Nephron progenitor cell (in vitro differentiated cells): ENCODE measurements around the gene PCDH9.

Experiments used
- DNase-seq: peaks from one replicate; pipeline ENCODE4 v3.0.0; 2021
- H3K27ac Mint-ChIP-seq: 2 replicates; pipeline ENCODE4 v1.8.0; 2021; ENCODE audit warnings: mild to moderate bottlenecking, moderate library complexity, mixed read lengths
- H3K27me3 Mint-ChIP-seq: 2 replicates; pipeline ENCODE4 v1.8.0; 2021; ENCODE audit warnings: mild to moderate bottlenecking, low read depth, mixed read lengths; ENCODE audit not compliant: poor library complexity
- H3K36me3 Mint-ChIP-seq: 2 replicates; pipeline ENCODE4 v1.8.0; 2021; ENCODE audit warnings: low read depth, mixed read lengths
- H3K4me1 Mint-ChIP-seq: 2 replicates; pipeline ENCODE4 v1.8.0; 2021; ENCODE audit warnings: mixed read lengths
- H3K4me3 Mint-ChIP-seq: 2 replicates; pipeline ENCODE4 v1.8.0; 2021; ENCODE audit warnings: mild to moderate bottlenecking, moderate library complexity, mixed read lengths
- H3K9me3 Mint-ChIP-seq: 2 replicates; pipeline ENCODE4 v1.8.0; 2021; ENCODE audit warnings: mild to moderate bottlenecking, moderate library complexity, mixed read lengths
- TF ChIP-seq, protein P1 (sequence below): fragments of 200-600 bp; sonication (generic); IDR thresholded peaks from 2 replicates; pipeline ENCODE4 v1.5.0; 2021; ENCODE audit warnings: antibody characterized with exemption

PCDH9 gene

DNA sequence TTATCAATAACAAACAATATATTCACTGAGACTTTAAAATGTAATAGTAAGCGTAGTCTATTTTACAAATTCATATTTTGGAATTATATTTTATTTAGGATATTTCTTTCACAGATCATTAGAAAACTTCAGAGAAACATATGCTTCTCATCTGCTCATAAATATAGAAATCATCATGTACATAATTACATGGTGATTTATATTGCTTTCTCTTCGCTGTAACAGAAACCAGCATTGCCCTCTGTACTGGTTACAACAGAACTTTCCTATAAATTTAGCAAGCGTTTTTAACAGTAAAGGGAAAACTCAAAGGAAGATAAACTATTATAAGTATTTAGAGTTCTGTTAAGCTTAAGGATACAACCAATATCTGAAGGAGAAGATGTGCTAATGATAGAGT, 672.8 kb downstream of the PCDH9 start:
- DNase-seq: no peak
- TF ChIP-seq, protein P1, sequence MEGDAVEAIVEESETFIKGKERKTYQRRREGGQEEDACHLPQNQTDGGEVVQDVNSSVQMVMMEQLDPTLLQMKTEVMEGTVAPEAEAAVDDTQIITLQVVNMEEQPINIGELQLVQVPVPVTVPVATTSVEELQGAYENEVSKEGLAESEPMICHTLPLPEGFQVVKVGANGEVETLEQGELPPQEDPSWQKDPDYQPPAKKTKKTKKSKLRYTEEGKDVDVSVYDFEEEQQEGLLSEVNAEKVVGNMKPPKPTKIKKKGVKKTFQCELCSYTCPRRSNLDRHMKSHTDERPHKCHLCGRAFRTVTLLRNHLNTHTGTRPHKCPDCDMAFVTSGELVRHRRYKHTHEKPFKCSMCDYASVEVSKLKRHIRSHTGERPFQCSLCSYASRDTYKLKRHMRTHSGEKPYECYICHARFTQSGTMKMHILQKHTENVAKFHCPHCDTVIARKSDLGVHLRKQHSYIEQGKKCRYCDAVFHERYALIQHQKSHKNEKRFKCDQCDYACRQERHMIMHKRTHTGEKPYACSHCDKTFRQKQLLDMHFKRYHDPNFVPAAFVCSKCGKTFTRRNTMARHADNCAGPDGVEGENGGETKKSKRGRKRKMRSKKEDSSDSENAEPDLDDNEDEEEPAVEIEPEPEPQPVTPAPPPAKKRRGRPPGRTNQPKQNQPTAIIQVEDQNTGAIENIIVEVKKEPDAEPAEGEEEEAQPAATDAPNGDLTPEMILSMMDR: no peak
- H3K27me3 Mint-ChIP-seq: no peaks in the 10 kb centered on the region
- H3K36me3 Mint-ChIP-seq: no peaks in the 10 kb centered on the region
- H3K27ac Mint-ChIP-seq: no peak overlapping the region
- H3K4me3 Mint-ChIP-seq: no peak overlapping the region
- H3K4me1 Mint-ChIP-seq: peaks cover 5% of the 10 kb centered on the region
- peaks cover 33% of the 10 kb centered on the region for H3K9me3 Mint-ChIP-seq

DNA sequence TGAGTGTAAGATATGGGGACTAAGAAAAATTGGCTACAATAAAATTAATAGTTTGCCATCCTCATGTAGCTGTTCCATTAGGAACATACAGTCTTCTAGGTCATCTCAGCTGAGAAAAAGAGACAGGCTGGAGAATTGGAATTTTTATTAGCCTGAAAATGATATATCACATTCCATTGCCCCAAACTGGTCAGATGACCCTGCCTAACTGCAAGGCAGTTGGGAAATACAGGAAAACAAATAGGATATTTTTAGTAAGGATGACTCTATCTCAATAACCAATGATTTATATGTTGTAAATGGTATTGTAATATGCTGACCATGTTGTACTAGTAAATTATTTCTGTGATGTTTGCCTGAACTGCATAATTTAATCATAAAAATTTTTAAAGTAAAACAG, 673.8 kb downstream of the PCDH9 start:
- Mint-ChIP-seq H3K9me3 (peaks cover 24% of the 10 kb centered on the region), H3K27me3 (no peaks in the 10 kb centered on the region), H3K27ac (no peak overlapping the region), H3K4me1 (peaks cover 5% of the 10 kb centered on the region), H3K4me3 (no peak overlapping the region), H3K36me3 (no peaks in the 10 kb centered on the region)
- TF ChIP-seq, protein P1: no peak
- DNase-seq: no peak

DNA sequence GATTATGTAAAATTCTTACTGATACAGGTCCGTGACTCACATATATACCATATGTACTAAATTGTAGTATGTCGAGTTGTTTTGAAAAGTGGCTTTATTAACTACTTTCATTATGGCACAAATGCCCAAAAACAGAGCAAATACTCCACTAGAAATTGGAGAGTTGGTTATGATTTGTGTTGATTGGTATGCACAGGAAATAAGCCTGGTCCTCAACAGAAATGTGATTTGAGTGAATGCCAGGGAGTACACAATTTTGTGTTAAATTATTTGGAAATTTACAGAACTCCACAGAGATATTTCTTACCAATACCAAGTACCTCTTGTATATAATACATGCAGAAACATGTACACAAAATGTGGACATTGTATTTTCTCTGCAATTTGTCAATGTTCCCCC, 676.7 kb downstream of the PCDH9 start:
- Mint-ChIP-seq H3K4me1 (peaks cover 5% of the 10 kb centered on the region), H3K27me3 (no peaks in the 10 kb centered on the region), H3K36me3 (no peaks in the 10 kb centered on the region), H3K9me3 (peaks cover 8% of the 10 kb centered on the region), H3K27ac (no peak overlapping the region), H3K4me3 (no peak overlapping the region)
- TF ChIP-seq, protein P1: no peak
- DNase-seq: no peak

DNA sequence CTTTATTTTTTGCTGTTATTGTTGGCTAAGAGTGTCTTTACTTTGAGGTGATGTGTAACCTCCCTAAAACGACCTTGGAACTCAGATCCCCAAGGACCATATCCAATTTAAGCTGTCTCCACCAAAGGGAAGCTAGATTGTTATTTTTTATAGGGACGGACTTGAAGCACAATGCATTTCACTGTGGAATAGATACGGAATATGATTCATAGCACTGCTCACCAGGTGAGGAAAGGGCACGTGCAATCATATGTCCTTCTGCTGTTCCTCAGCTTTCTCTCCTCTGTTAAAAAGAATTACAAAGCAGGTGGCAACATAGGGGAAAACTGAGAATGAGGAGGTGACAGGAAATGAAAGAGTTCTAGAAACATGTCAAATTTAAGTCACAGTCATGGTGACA, 679.0 kb downstream of the PCDH9 start:
- no peaks in the 10 kb centered on the region for H3K36me3 Mint-ChIP-seq
- H3K27ac Mint-ChIP-seq: no peak overlapping the region
- H3K4me1 Mint-ChIP-seq: no peaks in the 10 kb centered on the region
- H3K9me3 Mint-ChIP-seq: no peaks in the 10 kb centered on the region
- TF ChIP-seq, protein P1: no peak
- no peak overlapping the region for H3K4me3 Mint-ChIP-seq
- H3K27me3 Mint-ChIP-seq: no peaks in the 10 kb centered on the region
- DNase-seq: no peak

DNA sequence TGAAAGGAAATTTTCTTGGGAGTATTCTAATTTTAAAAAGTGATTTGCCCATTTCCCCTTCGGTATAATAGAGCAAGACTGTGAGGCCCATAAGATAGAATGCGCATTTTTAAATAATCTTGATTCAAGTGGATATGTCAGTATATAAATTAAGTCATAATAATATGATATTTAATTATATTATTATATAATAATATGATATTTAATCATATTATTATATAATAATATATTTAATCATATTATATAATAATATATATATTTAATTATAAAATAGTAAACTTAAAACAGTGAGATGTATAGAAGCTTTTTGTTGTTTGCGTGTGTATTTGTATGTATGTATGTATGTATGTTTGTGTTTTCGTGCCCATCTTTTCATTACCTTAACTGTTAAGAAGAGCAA, 682.5 kb downstream of the PCDH9 start:
- TF ChIP-seq, protein P1: no peak
- no peaks in the 10 kb centered on the region for H3K36me3 Mint-ChIP-seq
- H3K27me3 Mint-ChIP-seq: no peaks in the 10 kb centered on the region
- no peak overlapping the region for H3K27ac Mint-ChIP-seq
- no peaks in the 10 kb centered on the region for H3K9me3 Mint-ChIP-seq
- no peak for DNase-seq
- H3K4me3 Mint-ChIP-seq: no peak overlapping the region
- no peaks in the 10 kb centered on the region for H3K4me1 Mint-ChIP-seq

DNA sequence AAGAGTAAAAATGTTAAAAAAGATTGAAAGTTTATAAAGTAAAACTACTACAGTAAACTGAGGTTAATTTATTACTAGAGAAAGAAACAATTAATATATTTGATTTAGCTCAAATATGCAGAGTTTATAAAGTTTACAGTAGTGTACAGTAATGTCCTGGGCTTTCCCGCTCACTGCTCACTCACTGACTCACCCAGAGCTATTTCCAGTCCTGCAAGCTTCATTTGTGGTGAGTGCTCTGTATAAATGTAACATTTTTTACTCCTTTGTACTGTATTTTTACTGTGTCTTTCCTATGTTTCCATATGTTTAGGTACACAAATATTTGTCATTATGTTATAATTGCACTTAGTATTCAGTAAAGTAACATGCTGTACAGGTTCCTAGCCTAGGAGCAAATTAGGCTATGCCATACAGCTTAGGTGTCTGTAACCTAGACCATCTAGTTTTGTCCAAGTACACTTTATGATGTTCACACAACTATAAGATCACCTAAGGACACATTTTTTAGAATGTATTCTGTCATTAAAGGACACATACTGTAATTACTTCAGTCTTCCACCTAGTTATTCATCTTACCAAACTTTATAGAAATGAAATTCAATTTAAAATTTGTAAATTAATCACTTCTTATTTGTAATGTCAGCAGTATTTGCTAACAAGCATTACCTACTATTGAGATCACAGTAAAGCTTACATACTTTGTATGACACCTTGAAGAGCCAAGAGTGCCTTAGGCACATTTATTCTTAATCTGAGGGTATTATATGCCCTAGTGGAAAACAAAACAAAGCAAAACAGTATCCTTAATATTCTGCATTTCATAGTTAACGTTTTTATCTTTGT, 683.4 kb downstream of the PCDH9 start:
- no peaks in the 10 kb centered on the region for H3K27me3 Mint-ChIP-seq
- no peaks in the 10 kb centered on the region for H3K4me1 Mint-ChIP-seq
- no peaks in the 10 kb centered on the region for H3K9me3 Mint-ChIP-seq
- H3K27ac Mint-ChIP-seq: no peak overlapping the region
- TF ChIP-seq, protein P1: no peak
- no peak for DNase-seq
- H3K4me3 Mint-ChIP-seq: no peak overlapping the region
- no peaks in the 10 kb centered on the region for H3K36me3 Mint-ChIP-seq
